OCI-LY1 (cell line): ENCODE results near the gene FANCE.
"Not testable (repeated sequence)": the region's sequence is repeated elsewhere in the genome, so short reads cannot be mapped to it uniquely, and the experiment has no call there.

Source experiments
- H2AFZ ChIP-seq: fragments of 200-600 bp; sonication (generic), shearing (Covaris generic); 2 replicates; pipeline ENCODE4 v1.6.0; 2014; ENCODE audit warnings: antibody characterized with exemption, mild to moderate bottlenecking, low read length
- H3F3A ChIP-seq: fragments of 200-600 bp; sonication (generic), shearing (Covaris generic); 2 replicates; pipeline ENCODE4 v1.6.0; 2014; ENCODE audit warnings: mild to moderate bottlenecking, antibody characterized with exemption, low read length, moderate library complexity; ENCODE audit not compliant: insufficient read depth
- H3K27ac ChIP-seq: fragments of 200-600 bp; sonication (generic); 2 replicates; pipeline ENCODE4 v1.5.1; 2014; ENCODE audit warnings: low read length, mixed run types, mild to moderate bottlenecking, low read depth; ENCODE audit not compliant: poor library complexity, severe bottlenecking
- H3K27me3 ChIP-seq: fragments of 200-600 bp; sonication (generic); 2 replicates; pipeline ENCODE4 v1.6.0; 2014; ENCODE audit warnings: antibody characterized with exemption, mild to moderate bottlenecking, low read length, moderate library complexity; ENCODE audit not compliant: insufficient read depth
- H3K36me3 ChIP-seq: fragments of 200-600 bp; sonication (generic); 2 replicates; pipeline ENCODE4 v1.6.1; 2014; ENCODE audit warnings: mild to moderate bottlenecking, antibody characterized with exemption, low read length, moderate library complexity, mixed read lengths; ENCODE audit not compliant: insufficient read depth
- H3K4me1 ChIP-seq: fragments of 200-600 bp; sonication (generic); 2 replicates; pipeline ENCODE4 v1.5.1; 2014; ENCODE audit warnings: mild to moderate bottlenecking, low read length, moderate library complexity; ENCODE audit not compliant: insufficient read depth, severe bottlenecking
- H3K4me2 ChIP-seq: fragments of 200-600 bp; sonication (generic), shearing (Covaris generic); 2 replicates; pipeline ENCODE4 v1.6.1; 2014; ENCODE audit warnings: low read length
- H3K4me3 ChIP-seq: fragments of 200-600 bp; sonication (generic); 2 replicates; pipeline ENCODE4 v1.5.1; 2014; ENCODE audit warnings: low read length, low read depth, mild to moderate bottlenecking, mixed read lengths; ENCODE audit not compliant: poor library complexity, severe bottlenecking
- H3K79me2 ChIP-seq: fragments of 200-600 bp; shearing (Covaris generic); 2 replicates; pipeline ENCODE4 v1.6.1; 2016; ENCODE audit warnings: mixed run types, low read length, mixed read lengths; ENCODE audit not compliant: insufficient read depth
- H3K9ac ChIP-seq: fragments of 200-600 bp; sonication (generic), shearing (Covaris generic); 2 replicates; pipeline ENCODE4 v1.6.1; 2014; ENCODE audit warnings: mild to moderate bottlenecking, low read length, mixed read lengths
- H3K9me2 ChIP-seq: fragments of 200-600 bp; sonication (generic), shearing (Covaris generic); 2 replicates; pipeline ENCODE4 v1.6.1; 2014; ENCODE audit warnings: low read depth, mild to moderate bottlenecking, low read length, mixed read lengths
- H3K9me3 ChIP-seq: fragments of 200-600 bp; shearing (Covaris generic); 2 replicates; pipeline ENCODE4 v1.6.1; 2014; ENCODE audit warnings: low read length, mixed read lengths
- H4K20me1 ChIP-seq: fragments of 200-600 bp; sonication (generic), shearing (Covaris generic); 2 replicates; pipeline ENCODE4 v1.6.0; 2016; ENCODE audit warnings: mild to moderate bottlenecking, low read length; ENCODE audit not compliant: insufficient read depth
- CTCF ChIP-seq: fragments of 200-600 bp; sonication (generic), shearing (Covaris generic); IDR thresholded peaks from 2 replicates; pipeline ENCODE4 v1.5.1; 2017; ENCODE audit warnings: mild to moderate bottlenecking, antibody characterized with exemption, low read length, moderate library complexity, mixed read lengths
- EZH2 ChIP-seq: fragments of 200-600 bp; sonication (generic), shearing (Covaris generic); IDR thresholded peaks from 2 replicates; pipeline ENCODE4 v1.8.0; 2017; ENCODE audit warnings: borderline replicate concordance, mixed run types, mild to moderate bottlenecking, antibody characterized with exemption, low read length, moderate library complexity, mixed read lengths

FANCE gene

GRCh38 chr6:35436071-35436857 is 15.9 kb upstream of the FANCE start:
- H3K9me3 ChIP-seq, result no peaks in the 10 kb centered on the region
- no peaks in the 10 kb centered on the region for H3K36me3 ChIP-seq
- H3K27me3 ChIP-seq, result no peaks in the 10 kb centered on the region
- no peaks in the 10 kb centered on the region for H4K20me1 ChIP-seq
- no peak overlapping the region for H3K4me2 ChIP-seq
- H2AFZ ChIP-seq, result no peak overlapping the region
- no peaks in the 10 kb centered on the region for H3K9me2 ChIP-seq
- no peak overlapping the region for H3K27ac ChIP-seq
- TF ChIP-seq EZH2 (no peak), CTCF (no peak)
- no peaks in the 10 kb centered on the region for H3K4me1 ChIP-seq
- no peaks in the 10 kb centered on the region for H3F3A ChIP-seq
- no peak overlapping the region for H3K4me3 ChIP-seq
- no peaks in the 10 kb centered on the region for H3K79me2 ChIP-seq
- H3K9ac ChIP-seq, result no peak overlapping the region

GRCh38 chr6:35438378-35439065 is 13.6 kb upstream of the FANCE start:
- not testable (repeated sequence) for H3K9ac ChIP-seq, H3K36me3 ChIP-seq, H3K9me3 ChIP-seq, H3K27me3 ChIP-seq, H3K4me1 ChIP-seq, H2AFZ ChIP-seq, H3K4me3 ChIP-seq, H3K27ac ChIP-seq, H3K79me2 ChIP-seq, H3F3A ChIP-seq, H3K9me2 ChIP-seq, H3K4me2 ChIP-seq, H4K20me1 ChIP-seq

GRCh38 chr6:35439308-35439707 is 12.8 kb upstream of the FANCE start:
- Histone ChIP-seq H3K9me2 (no peaks in the 10 kb centered on the region), H3F3A (no peaks in the 10 kb centered on the region), H4K20me1 (no peaks in the 10 kb centered on the region), H3K27ac (no peak overlapping the region), H2AFZ (no peak overlapping the region), H3K4me3 (no peak overlapping the region), H3K4me2 (no peak overlapping the region), H3K79me2 (no peaks in the 10 kb centered on the region), H3K4me1 (no peaks in the 10 kb centered on the region), H3K36me3 (no peaks in the 10 kb centered on the region), H3K9ac (no peak overlapping the region), H3K9me3 (no peaks in the 10 kb centered on the region), H3K27me3 (no peaks in the 10 kb centered on the region)
- TF ChIP-seq EZH2 (no peak), CTCF (no peak)
